HepG2 (cell line): ENCODE measurements around the gene TMED6. TPM values are rescaled to one million over a fixed set of nuclear protein-coding genes. Genes with fewer than 3 reads are reported as not detected.

Experiments
- ARNT2 ChIP-seq: sonication (generic); formaldehyde crosslinking; IDR thresholded peaks from 2 replicates; pipeline ENCODE4 v1.8.0; 2022; ENCODE audit warnings: mild to moderate bottlenecking, low read depth, missing genetic modification reagents, moderate library complexity
- BHLHE40 ChIP-seq: IDR thresholded peaks from 2 replicates; pipeline ENCODE4 v1.6.1; 2011; ENCODE audit warnings: low read length, improper control_type of control experiment
- GLI4 ChIP-seq: sonication (generic); formaldehyde crosslinking; IDR thresholded peaks from 2 replicates; pipeline ENCODE4 v1.5.1; 2020; ENCODE audit warnings: missing genetic modification reagents, mild to moderate bottlenecking, moderate library complexity, borderline replicate concordance
- GTF2F1 ChIP-seq: fragments of 150-350 bp; IDR thresholded peaks from 2 replicates; pipeline ENCODE4 v1.6.1; 2014; ENCODE audit warnings: low read length
- HHEX ChIP-seq: IDR thresholded peaks from 2 replicates; pipeline ENCODE4 v1.6.1; 2016; ENCODE audit warnings: control low read depth
- MIXL1 ChIP-seq: IDR thresholded peaks from 2 replicates; pipeline ENCODE4 v1.6.1; 2016
- SPEN ChIP-seq: sonication (generic); formaldehyde crosslinking; IDR thresholded peaks from 2 replicates; pipeline ENCODE4 v1.5.1; 2020; ENCODE audit warnings: low read depth, mild to moderate bottlenecking, missing genetic modification reagents
- SRF ChIP-seq: IDR thresholded peaks from 2 replicates; pipeline ENCODE4 v1.6.1; 2011; ENCODE audit warnings: mild to moderate bottlenecking, low read depth, low read length, moderate library complexity
- ZNF354B ChIP-seq: sonication (generic); formaldehyde crosslinking; IDR thresholded peaks from 2 replicates; pipeline ENCODE4 v1.8.0; 2022; ENCODE audit warnings: mild to moderate bottlenecking, missing genetic modification reagents
- ZNF558 ChIP-seq: sonication (generic); formaldehyde crosslinking; IDR thresholded peaks from 2 replicates; pipeline ENCODE4 v1.9.0; 2022; ENCODE audit warnings: mild to moderate bottlenecking, missing genetic modification reagents, borderline replicate concordance
- polyA plus RNA-seq, 8 experiments: library from polyadenylated mRNA; depleted of rRNA in 3 of 8; stranded (reverse) in 7 of 8; unstranded in 1 of 8; fragments of >200 nt; fragmentation: Illumina TruSeq in 4 of 8; extraction: Trizol in 4 of 8; gene quantifications; 2 replicates each; pipeline versions ENCODE4 v1.2.1 to v1.2.3, GENCODE V29; 2011 to 2016; ENCODE audit warnings: low read depth in 4 of 8, missing spikeins in 1 of 8, mixed read lengths in 1 of 8; ENCODE audit not compliant: insufficient read depth in 1 of 8
- total RNA-seq, 5 experiments: library from RNA; depleted of rRNA; stranded (reverse); fragments of >200 nt; fragmentation: Illumina TruSeq; extraction: Trizol; gene quantifications; 2 replicates each; pipeline ENCODE4 v1.2.3, GENCODE V29; 2016; ENCODE audit warnings: low read depth in 1 of 5
- TF ChIP-seq, protein P1 (sequence below): sonication (generic); formaldehyde crosslinking; IDR thresholded peaks from 2 replicates; pipeline ENCODE4 v1.9.0; 2021; ENCODE audit warnings: missing genetic modification reagents, mild to moderate bottlenecking, borderline replicate concordance
- TF ChIP-seq, protein P2 (sequence below): IDR thresholded peaks from 2 replicates; pipeline ENCODE4 v1.6.1; 2016; ENCODE audit warnings: low read depth
- TF ChIP-seq, protein P3 (sequence below): sonication (generic); formaldehyde crosslinking; IDR thresholded peaks from 2 replicates; pipeline ENCODE4 v1.4.0; 2020; ENCODE audit warnings: mild to moderate bottlenecking, missing genetic modification reagents
- TF ChIP-seq, protein P4 (sequence below): fragments of 450-650 bp; IDR thresholded peaks from 2 replicates; pipeline ENCODE4 v1.6.1; 2017
- TF ChIP-seq, protein P5 (sequence below): IDR thresholded peaks from 2 replicates; pipeline ENCODE4 v1.4.0; 2020; ENCODE audit warnings: mild to moderate bottlenecking, missing genetic modification reagents

TMED6 gene
- total and polyA plus RNA-seq, 2 of the 13 experiments (the other 11 are each of a cell fraction or from before 2014, with no cell fraction given), result 9.8 to 14.4 TPM

DNA sequence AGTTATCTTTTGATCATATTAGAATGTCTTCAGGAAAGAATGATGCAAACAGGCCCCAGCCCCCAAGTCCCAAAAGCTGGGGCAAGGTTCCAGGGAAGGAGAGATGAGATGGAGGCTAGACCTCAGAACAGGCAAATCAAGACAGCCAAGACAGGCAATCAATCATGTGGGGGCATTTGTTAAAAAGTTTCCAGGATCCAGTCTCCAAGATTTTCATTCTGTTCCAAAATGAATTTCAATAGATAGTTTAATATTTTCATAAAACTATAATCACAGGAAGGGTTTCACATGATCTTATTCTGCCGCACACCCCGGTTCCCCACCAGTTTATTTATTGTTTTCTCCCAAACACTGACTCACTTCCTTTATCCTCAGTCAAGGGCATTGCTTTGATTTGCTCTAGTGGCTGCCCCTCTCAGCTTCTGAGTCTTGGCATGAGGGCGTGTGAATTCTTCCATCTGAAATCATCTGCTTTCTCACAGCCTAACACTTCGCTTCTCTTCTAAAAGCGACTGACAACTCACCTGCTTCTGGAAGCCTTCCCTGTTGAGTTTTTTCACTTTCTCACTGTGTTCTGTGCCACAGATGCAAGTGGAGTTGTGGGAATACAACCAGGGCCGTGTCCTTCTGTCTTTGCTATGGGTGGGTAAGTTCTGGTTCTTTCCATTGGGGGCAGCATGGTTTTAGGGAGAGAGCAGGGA, 46.4 kb upstream of the TMED6 start (continued):
- TF ChIP-seq SPEN (CRISPR knock-in tag) (no peak), ARNT2 (CRISPR knock-in tag) (no peak), ZNF354B (CRISPR knock-in tag) (0 out of 2 replicates have a peak, but pooled peaks have one; percentile 39), HHEX (CRISPR knock-in tag) (no peak), SRF (no peak), MIXL1 (CRISPR knock-in tag) (peak; percentile 45; the same call in 1 of the 2 replicates), BHLHE40 (no peak), GLI4 (no peak), ZNF558 (CRISPR knock-in tag) (no peak), GTF2F1 (no peak)
- TF ChIP-seq, protein P1, sequence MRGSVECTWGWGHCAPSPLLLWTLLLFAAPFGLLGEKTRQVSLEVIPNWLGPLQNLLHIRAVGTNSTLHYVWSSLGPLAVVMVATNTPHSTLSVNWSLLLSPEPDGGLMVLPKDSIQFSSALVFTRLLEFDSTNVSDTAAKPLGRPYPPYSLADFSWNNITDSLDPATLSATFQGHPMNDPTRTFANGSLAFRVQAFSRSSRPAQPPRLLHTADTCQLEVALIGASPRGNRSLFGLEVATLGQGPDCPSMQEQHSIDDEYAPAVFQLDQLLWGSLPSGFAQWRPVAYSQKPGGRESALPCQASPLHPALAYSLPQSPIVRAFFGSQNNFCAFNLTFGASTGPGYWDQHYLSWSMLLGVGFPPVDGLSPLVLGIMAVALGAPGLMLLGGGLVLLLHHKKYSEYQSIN, result no peak
- TF ChIP-seq, protein P2, sequence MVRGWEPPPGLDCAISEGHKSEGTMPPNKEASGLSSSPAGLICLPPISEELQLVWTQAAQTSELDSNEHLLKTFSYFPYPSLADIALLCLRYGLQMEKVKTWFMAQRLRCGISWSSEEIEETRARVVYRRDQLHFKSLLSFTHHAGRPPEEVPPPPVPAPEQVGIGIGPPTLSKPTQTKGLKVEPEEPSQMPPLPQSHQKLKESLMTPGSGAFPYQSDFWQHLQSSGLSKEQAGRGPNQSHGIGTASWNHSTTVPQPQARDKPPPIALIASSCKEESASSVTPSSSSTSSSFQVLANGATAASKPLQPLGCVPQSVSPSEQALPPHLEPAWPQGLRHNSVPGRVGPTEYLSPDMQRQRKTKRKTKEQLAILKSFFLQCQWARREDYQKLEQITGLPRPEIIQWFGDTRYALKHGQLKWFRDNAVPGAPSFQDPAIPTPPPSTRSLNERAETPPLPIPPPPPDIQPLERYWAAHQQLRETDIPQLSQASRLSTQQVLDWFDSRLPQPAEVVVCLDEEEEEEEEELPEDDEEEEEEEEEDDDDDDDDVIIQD, result 0 out of 2 replicates have a peak, but pooled peaks have one; percentile 77
- TF ChIP-seq, protein P3, sequence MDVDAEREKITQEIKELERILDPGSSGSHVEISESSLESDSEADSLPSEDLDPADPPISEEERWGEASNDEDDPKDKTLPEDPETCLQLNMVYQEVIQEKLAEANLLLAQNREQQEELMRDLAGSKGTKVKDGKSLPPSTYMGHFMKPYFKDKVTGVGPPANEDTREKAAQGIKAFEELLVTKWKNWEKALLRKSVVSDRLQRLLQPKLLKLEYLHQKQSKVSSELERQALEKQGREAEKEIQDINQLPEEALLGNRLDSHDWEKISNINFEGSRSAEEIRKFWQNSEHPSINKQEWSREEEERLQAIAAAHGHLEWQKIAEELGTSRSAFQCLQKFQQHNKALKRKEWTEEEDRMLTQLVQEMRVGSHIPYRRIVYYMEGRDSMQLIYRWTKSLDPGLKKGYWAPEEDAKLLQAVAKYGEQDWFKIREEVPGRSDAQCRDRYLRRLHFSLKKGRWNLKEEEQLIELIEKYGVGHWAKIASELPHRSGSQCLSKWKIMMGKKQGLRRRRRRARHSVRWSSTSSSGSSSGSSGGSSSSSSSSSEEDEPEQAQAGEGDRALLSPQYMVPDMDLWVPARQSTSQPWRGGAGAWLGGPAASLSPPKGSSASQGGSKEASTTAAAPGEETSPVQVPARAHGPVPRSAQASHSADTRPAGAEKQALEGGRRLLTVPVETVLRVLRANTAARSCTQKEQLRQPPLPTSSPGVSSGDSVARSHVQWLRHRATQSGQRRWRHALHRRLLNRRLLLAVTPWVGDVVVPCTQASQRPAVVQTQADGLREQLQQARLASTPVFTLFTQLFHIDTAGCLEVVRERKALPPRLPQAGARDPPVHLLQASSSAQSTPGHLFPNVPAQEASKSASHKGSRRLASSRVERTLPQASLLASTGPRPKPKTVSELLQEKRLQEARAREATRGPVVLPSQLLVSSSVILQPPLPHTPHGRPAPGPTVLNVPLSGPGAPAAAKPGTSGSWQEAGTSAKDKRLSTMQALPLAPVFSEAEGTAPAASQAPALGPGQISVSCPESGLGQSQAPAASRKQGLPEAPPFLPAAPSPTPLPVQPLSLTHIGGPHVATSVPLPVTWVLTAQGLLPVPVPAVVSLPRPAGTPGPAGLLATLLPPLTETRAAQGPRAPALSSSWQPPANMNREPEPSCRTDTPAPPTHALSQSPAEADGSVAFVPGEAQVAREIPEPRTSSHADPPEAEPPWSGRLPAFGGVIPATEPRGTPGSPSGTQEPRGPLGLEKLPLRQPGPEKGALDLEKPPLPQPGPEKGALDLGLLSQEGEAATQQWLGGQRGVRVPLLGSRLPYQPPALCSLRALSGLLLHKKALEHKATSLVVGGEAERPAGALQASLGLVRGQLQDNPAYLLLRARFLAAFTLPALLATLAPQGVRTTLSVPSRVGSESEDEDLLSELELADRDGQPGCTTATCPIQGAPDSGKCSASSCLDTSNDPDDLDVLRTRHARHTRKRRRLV (CRISPR knock-in tag), result no peak
- TF ChIP-seq, protein P4, sequence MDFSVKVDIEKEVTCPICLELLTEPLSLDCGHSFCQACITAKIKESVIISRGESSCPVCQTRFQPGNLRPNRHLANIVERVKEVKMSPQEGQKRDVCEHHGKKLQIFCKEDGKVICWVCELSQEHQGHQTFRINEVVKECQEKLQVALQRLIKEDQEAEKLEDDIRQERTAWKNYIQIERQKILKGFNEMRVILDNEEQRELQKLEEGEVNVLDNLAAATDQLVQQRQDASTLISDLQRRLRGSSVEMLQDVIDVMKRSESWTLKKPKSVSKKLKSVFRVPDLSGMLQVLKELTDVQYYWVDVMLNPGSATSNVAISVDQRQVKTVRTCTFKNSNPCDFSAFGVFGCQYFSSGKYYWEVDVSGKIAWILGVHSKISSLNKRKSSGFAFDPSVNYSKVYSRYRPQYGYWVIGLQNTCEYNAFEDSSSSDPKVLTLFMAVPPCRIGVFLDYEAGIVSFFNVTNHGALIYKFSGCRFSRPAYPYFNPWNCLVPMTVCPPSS, result no peak
- TF ChIP-seq, protein P5, sequence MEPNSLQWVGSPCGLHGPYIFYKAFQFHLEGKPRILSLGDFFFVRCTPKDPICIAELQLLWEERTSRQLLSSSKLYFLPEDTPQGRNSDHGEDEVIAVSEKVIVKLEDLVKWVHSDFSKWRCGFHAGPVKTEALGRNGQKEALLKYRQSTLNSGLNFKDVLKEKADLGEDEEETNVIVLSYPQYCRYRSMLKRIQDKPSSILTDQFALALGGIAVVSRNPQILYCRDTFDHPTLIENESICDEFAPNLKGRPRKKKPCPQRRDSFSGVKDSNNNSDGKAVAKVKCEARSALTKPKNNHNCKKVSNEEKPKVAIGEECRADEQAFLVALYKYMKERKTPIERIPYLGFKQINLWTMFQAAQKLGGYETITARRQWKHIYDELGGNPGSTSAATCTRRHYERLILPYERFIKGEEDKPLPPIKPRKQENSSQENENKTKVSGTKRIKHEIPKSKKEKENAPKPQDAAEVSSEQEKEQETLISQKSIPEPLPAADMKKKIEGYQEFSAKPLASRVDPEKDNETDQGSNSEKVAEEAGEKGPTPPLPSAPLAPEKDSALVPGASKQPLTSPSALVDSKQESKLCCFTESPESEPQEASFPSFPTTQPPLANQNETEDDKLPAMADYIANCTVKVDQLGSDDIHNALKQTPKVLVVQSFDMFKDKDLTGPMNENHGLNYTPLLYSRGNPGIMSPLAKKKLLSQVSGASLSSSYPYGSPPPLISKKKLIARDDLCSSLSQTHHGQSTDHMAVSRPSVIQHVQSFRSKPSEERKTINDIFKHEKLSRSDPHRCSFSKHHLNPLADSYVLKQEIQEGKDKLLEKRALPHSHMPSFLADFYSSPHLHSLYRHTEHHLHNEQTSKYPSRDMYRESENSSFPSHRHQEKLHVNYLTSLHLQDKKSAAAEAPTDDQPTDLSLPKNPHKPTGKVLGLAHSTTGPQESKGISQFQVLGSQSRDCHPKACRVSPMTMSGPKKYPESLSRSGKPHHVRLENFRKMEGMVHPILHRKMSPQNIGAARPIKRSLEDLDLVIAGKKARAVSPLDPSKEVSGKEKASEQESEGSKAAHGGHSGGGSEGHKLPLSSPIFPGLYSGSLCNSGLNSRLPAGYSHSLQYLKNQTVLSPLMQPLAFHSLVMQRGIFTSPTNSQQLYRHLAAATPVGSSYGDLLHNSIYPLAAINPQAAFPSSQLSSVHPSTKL (CRISPR knock-in tag), result peak; percentile 66
